PFSK-1 (cell line): ENCODE results near the gene PCBD1.

Source experiments
- FOXP2 ChIP-seq: optimal IDR thresholded peaks from 2 replicates; pipeline ENCODE3; 2011; ENCODE audit warnings: borderline replicate concordance, control low read depth, inconsistent platforms; ENCODE audit not compliant: insufficient read depth; ENCODE audit errors: extremely low read length, extremely low read depth
- POLR2AphosphoS5 ChIP-seq: IDR thresholded peaks from 2 replicates; pipeline ENCODE4 v1.6.1; 2012; ENCODE audit warnings: low read depth, mild to moderate bottlenecking, control low read depth, low read length, moderate library complexity

DNA sequence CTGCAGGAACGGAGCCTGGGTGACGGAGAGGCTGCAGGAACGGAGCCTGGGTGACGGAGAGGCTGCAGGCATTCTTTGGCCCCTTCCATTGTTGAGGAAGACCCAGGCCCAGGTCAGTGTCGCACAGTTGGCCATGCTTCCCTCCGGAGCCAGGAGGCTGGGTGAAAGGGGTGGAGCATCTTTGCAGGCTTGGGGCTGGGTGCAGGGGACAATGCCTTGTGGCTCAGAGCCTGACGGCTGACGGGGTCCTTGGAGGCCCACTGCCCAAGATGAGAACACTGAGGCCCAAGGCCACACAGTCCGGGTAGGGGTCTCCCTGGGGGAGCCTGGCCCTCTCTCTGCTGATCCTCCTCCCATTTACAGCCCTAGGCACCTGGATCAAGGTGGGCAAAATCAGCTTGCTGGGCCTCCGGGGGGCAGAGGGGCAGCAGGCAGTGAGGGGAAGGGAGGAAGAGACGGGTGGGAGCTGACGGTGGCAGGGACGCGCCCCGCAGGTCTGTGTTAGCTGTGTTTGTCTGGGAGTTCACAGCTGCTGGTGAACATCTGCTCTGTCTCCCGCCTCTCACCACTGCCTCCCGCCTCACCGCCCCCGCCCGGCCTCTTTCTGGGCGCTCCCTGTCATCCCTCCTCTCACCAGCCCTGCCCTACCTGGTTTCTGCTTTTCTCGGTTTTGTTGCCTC lies 30.6 kb upstream of the PCBD1 start:
- no peak for TF ChIP-seq FOXP2
- no peak for TF ChIP-seq POLR2AphosphoS5
